OCI-M2 (cell line): ENCODE data around the gene COL6A1.

Source experiments
- DNase-seq: peaks from one replicate; lab custom pipeline; 2025; ENCODE audit not compliant: unreplicated experiment; lab: John Stamatoyannopoulos, UW

Gene COL6A1

GRCh38 chr21:45994086-45994661, 12.6 kb downstream of the COL6A1 start:
- no peak for DNase-seq

- no peak for DNase-seq
Measured at GRCh38 chr21:45994759-45995685, 13.5 kb downstream of the COL6A1 start.

GRCh38 chr21:45995686-45996179, 14.2 kb downstream of the COL6A1 start:
- no peak for DNase-seq

- no peak for DNase-seq
Measured at GRCh38 chr21:45996311-45997204, 15.0 kb downstream of the COL6A1 start.

- no peak for DNase-seq
Measured at GRCh38 chr21:45997205-45997494, 15.6 kb downstream of the COL6A1 start.

GRCh38 chr21:45997495-45998275, 16.1 kb downstream of the COL6A1 start:
- DNase-seq = no peak

- no peak for DNase-seq
Measured at GRCh38 chr21:45998276-45998701, 16.7 kb downstream of the COL6A1 start.

- DNase-seq = no peak
Measured at GRCh38 chr21:45998871-45999580, 17.5 kb downstream of the COL6A1 start.

GRCh38 chr21:45999581-46000181, 18.1 kb downstream of the COL6A1 start:
- DNase-seq = no peak

GRCh38 chr21:46000182-46000730, 18.7 kb downstream of the COL6A1 start:
- DNase-seq = no peak

- no peak for DNase-seq
Measured at GRCh38 chr21:46000731-46001641, 19.4 kb downstream of the COL6A1 start.

- DNase-seq = no peak
Measured at GRCh38 chr21:46001821-46002681, 20.5 kb downstream of the COL6A1 start.

GRCh38 chr21:46002841-46003574, 21.4 kb downstream of the COL6A1 start:
- DNase-seq = no peak

GRCh38 chr21:46003575-46004007, 22.0 kb downstream of the COL6A1 start:
- no peak for DNase-seq

- no peak for DNase-seq
Measured at GRCh38 chr21:46004168-46004861, 22.7 kb downstream of the COL6A1 start.

- no peak for DNase-seq
Measured at GRCh38 chr21:46005081-46005480, 23.5 kb downstream of the COL6A1 start.
